ENCODE measurements around the gene RBM39. TPM values are rescaled to one million over a fixed set of nuclear protein-coding genes. Genes with fewer than 3 reads are reported as not detected.

Gene RBM39
- total and polyA plus RNA-seq, 2 of the 13 experiments (the other 11 are each of a cell fraction or from before 2014, with no cell fraction given), result 788 to 920 TPM

- TF ChIP-seq, protein P1, sequence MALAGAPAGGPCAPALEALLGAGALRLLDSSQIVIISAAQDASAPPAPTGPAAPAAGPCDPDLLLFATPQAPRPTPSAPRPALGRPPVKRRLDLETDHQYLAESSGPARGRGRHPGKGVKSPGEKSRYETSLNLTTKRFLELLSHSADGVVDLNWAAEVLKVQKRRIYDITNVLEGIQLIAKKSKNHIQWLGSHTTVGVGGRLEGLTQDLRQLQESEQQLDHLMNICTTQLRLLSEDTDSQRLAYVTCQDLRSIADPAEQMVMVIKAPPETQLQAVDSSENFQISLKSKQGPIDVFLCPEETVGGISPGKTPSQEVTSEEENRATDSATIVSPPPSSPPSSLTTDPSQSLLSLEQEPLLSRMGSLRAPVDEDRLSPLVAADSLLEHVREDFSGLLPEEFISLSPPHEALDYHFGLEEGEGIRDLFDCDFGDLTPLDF (CRISPR knock-in tag; IDR thresholded peaks at IDR 0.05), result no peak
- TF ChIP-seq ZNF264 (CRISPR knock-in tag; IDR thresholded peaks at IDR 0.05) (no peak), NFKB2 (CRISPR knock-in tag; IDR thresholded peaks at IDR 0.05; ENCODE audit: borderline replicate concordance) (no peak), XBP1 (CRISPR knock-in tag; IDR thresholded peaks at IDR 0.05) (no peak), ZBTB20 (CRISPR knock-in tag; IDR thresholded peaks at IDR 0.05; ENCODE audit: borderline replicate concordance, low read depth) (no peak), KLF6 (CRISPR knock-in tag; IDR thresholded peaks at IDR 0.05) (no peak), PHF21A (CRISPR knock-in tag; IDR thresholded peaks at IDR 0.05) (no peak), PPARG (CRISPR knock-in tag; conservative IDR thresholded peaks at IDR 0.05) (no peak), RELA (CRISPR knock-in tag; IDR thresholded peaks at IDR 0.05) (no peak), ZNF766 (CRISPR knock-in tag; IDR thresholded peaks at IDR 0.05; ENCODE audit: borderline replicate concordance) (no peak), RBFOX2 (IDR thresholded peaks at IDR 0.05; ENCODE audit: low read depth, low read length) (peak; percentile 59), TSC22D2 (CRISPR knock-in tag; IDR thresholded peaks at IDR 0.05; ENCODE audit: borderline replicate concordance) (no peak), ELF1 (CRISPR knock-in tag; IDR thresholded peaks at IDR 0.05) (no peak), ZSCAN29 (CRISPR knock-in tag; conservative IDR thresholded peaks at IDR 0.05) (no peak), GTF2F1 (IDR thresholded peaks at IDR 0.05; ENCODE audit: low read length) (no peak), YEATS2 (CRISPR knock-in tag; IDR thresholded peaks at IDR 0.05; ENCODE audit: borderline replicate concordance) (no peak), ZNF34 (CRISPR knock-in tag; IDR thresholded peaks at IDR 0.05; ENCODE audit: borderline replicate concordance) (no peak), SATB2 (CRISPR knock-in tag; IDR thresholded peaks at IDR 0.05) (no peak), RFXAP (CRISPR knock-in tag; IDR thresholded peaks at IDR 0.05; ENCODE audit: borderline replicate concordance) (no peak), ELF4 (CRISPR knock-in tag; IDR thresholded peaks at IDR 0.05; ENCODE audit: borderline replicate concordance) (0 out of 2 replicates have a peak, but pooled peaks have one; percentile 39), ZNF850 (CRISPR knock-in tag; conservative IDR thresholded peaks at IDR 0.05) (no peak), FOXM1 (CRISPR knock-in tag; IDR thresholded peaks at IDR 0.05) (no peak), ZNF160 (CRISPR knock-in tag; IDR thresholded peaks at IDR 0.05) (no peak)
- TF ChIP-seq, protein P2, sequence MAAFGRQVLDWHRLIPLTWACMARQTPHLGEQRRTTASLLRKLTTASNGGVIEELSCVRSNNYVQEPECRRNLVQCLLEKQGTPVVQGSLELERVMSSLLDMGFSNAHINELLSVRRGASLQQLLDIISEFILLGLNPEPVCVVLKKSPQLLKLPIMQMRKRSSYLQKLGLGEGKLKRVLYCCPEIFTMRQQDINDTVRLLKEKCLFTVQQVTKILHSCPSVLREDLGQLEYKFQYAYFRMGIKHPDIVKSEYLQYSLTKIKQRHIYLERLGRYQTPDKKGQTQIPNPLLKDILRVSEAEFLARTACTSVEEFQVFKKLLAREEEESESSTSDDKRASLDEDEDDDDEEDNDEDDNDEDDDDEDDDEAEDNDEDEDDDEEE (CRISPR knock-in tag; IDR thresholded peaks at IDR 0.05), result no peak
- TF ChIP-seq, protein P3, sequence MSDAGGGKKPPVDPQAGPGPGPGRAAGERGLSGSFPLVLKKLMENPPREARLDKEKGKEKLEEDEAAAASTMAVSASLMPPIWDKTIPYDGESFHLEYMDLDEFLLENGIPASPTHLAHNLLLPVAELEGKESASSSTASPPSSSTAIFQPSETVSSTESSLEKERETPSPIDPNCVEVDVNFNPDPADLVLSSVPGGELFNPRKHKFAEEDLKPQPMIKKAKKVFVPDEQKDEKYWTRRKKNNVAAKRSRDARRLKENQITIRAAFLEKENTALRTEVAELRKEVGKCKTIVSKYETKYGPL (CRISPR knock-in tag; IDR thresholded peaks at IDR 0.05), result 0 out of 2 replicates have a peak, but pooled peaks have one; percentile 38
- TF ChIP-seq, protein P4, sequence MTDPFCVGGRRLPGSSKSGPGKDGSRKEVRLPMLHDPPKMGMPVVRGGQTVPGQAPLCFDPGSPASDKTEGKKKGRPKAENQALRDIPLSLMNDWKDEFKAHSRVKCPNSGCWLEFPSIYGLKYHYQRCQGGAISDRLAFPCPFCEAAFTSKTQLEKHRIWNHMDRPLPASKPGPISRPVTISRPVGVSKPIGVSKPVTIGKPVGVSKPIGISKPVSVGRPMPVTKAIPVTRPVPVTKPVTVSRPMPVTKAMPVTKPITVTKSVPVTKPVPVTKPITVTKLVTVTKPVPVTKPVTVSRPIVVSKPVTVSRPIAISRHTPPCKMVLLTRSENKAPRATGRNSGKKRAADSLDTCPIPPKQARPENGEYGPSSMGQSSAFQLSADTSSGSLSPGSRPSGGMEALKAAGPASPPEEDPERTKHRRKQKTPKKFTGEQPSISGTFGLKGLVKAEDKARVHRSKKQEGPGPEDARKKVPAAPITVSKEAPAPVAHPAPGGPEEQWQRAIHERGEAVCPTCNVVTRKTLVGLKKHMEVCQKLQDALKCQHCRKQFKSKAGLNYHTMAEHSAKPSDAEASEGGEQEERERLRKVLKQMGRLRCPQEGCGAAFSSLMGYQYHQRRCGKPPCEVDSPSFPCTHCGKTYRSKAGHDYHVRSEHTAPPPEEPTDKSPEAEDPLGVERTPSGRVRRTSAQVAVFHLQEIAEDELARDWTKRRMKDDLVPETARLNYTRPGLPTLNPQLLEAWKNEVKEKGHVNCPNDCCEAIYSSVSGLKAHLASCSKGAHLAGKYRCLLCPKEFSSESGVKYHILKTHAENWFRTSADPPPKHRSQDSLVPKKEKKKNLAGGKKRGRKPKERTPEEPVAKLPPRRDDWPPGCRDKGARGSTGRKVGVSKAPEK (CRISPR knock-in tag; IDR thresholded peaks at IDR 0.05; ENCODE audit: borderline replicate concordance), result no peak
These were observed 6.1 kb downstream of the RBM39 start (continued) for GRCh38 chr20:35735826-35736470.
